Measurements from ENCODE around the gene LSM8.
A peak's percentile ranks its signal among the peaks of the same experiment; 100 is the strongest.
"Not testable (repeated sequence)": the region's sequence is repeated elsewhere in the genome, so short reads cannot be mapped to it uniquely, and the experiment has no call there.

LSM8 gene

DNA sequence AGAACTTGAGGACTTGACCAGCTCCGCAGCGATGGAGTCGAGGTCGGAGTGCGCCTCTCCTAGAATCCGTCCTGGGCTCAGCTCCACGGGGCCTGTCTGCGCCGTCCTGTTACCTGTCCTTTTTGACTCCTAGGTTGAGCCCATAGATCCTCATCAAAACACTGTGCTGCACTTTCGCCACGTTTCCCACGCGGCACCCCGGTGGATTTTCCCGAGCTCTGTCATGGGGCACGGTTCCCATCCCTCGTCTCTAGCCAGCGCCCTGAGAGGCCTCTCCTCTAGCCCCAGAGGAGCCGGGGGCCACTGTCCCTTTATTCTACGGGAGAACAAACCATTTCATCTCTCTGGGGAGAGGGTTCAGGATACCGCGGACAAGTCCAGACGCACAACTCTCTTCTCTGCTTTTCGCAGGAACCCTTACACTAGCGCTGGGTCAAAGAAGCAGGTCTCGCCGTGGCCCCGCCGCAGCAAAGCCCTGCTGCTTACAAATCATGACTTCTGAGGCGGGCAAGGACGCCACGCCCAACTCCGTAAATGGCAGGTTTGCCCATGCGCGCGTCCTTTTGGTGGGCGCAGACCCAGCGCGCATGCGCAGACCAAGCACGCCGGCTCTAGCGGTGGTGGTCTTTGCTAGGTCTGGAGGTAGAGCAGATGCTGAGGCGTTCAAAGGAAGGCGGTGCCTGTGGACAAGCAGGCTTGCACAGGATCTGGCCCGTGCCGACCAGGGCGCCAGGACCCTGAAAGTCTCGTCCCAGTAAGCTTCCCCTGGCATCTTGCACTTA lies 30.3 kb downstream of the LSM8 start:
- DNase-seq (ENCODE audit: low read depth in 2 of 2), result peak; percentile 51 to 53

DNA sequence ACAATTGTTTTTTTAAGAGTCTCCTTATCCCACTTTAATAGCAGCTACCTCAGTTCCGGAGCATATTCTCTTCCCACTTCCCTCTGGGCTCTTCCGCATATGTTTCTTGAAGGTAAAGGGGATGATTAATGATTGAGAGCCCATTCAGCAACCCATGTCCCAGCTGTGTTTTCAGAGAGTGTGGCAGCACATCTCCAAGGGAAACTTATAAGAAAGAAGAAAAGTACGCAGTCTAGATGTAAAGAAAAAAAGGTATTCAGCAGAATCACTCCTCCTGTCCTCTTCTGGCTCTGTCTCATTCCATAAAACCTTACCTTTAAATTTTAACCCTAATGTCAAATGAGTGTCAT lies 30.8 kb downstream of the LSM8 start:
- no peak for DNase-seq (ENCODE audit: low read depth in 2 of 2)

DNA sequence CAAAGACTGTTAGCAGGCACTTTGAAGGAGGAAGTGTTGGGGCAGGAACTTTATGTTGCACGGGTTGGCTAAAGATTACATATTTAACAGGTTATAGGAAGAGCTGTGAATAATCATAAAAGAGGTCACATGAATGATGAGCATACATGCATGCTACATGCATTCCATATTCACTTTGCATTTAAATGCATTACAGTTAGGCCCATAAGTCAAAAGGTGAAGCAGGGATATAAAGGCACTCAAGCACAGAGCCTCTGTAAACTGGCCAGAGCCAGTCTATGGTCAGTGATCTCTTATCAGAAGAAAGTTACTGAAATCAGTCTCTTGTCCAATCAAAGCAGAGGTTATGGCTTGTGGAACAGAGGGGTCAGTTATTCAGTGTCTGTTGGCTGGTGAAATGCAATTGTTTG lies 33.3 kb downstream of the LSM8 start:
- no peak for DNase-seq (ENCODE audit: low read depth in 2 of 2)

DNA sequence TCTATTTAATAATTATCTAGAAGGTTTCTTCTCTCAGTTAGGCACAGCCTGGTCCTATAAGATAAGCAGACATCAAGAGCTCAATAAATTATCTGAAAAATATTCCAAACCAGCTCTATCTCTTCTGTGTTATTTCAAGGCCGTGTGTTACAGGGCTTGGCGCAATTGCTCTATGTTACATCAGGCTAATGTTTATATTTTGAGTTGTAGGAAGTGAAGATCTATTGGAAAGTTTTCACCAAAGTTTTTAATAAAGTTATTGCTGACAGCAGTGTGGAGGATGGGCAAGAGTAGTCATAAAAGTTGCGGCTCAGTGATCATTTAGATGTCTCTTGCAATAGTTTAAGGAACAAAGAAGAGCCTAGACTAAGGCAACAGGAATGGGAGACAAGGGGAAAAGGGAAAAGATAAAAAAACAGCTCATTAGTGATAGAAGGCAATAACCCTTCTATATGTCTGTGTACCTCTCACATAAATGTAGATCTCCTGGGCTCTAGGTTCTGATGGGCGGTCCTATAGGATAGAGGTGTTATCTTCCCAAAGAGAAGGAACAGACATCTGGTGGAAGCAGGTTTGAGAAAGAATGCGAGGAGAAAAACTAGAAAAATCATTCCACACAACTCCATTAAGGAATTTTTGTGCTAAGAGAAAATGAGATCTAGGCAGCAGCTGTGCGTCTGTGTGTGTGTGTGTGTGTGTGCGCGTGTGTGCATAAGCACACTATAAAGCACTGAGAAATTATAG lies 34.6 kb downstream of the LSM8 start:
- no peak for DNase-seq (ENCODE audit: low read depth in 2 of 2)

DNA sequence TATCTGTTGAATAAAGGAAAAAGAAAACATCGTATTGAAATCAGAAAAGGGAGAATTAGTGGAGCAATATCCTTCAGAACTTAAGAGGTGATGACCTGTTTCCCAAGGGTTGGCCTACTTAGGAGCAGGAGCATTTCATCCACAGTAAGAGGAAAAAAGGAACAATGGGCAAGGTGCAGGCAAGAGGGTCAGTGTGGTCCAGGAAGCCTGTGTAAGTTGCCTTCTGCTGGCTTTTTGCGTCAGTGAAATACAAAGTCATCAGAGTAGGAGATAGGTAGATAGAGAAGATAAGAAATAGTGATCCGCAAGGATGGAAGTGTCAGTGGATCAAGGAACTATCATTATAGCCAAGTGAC lies 35.2 kb downstream of the LSM8 start:
- no peak for DNase-seq (ENCODE audit: low read depth in 2 of 2)

DNA sequence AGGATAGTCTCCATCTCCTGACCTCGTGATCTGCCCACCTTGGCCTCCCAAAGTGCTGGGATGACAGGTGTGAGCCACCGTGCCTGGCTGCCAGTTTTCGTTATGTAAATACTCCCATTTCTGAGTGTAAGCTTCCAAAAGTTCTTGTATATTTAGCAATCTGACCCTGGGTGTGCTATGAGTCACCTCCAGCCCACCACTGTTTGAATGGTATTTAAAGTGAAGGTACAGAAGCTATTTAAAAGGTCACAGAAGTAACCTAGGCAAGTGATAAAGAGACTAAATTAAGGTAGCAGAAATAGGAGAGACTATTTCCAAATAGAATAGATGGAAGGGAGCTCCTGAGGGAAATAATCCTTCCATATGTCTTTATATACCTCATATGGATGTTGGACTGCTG lies 36.6 kb downstream of the LSM8 start:
- DNase-seq (ENCODE audit: low read depth in 2 of 2), result no peak

DNA sequence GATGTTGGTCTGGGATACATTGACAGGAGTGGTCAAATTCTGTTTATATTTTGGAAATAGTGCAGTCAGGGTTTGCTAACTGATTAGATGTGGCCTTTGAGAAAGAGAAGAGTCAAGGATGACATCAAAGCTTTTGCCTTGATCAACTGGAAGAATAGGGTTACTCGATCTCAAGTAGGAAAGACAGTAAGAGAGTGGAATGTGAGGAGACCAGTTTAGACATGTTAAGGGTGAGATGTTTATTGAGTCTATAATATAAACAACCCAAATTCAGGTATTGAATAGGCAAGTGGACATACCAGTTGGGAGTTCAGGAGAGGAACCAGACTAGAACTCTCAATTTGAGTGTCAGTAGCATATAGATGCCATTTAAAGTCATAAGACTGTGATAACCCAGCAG lies 38.6 kb downstream of the LSM8 start:
- no peak for DNase-seq (ENCODE audit: low read depth in 2 of 2)

DNA sequence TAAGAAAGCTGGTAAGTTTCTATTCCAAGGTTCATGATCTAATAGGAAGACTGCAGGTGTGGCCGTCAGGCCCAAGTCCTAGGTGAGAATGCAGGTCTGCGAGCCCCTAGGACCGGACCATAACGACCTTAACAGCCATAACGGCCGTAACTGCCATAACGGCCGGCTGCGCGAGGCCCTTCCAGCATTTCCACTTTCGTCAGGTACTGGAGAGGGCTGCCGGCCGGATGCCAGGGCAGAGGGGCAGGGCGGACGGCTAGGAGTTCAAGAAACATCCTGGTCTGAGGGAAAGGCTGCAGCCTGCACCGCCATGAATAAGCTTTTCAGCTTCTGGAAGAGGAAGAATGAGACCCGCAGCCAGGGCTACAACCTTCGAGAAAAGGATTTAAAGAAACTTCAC lies 40.6 kb downstream of the LSM8 start, which contains the start of gene ANKRD7:
TSS of gene ANKRD7 (plus strand) at position 184 of the 400 bp plus-strand sequence. CDS start at position 311, 127 bp downstream.
- DNase-seq (ENCODE audit: low read depth in 2 of 2), result no peak

DNA sequence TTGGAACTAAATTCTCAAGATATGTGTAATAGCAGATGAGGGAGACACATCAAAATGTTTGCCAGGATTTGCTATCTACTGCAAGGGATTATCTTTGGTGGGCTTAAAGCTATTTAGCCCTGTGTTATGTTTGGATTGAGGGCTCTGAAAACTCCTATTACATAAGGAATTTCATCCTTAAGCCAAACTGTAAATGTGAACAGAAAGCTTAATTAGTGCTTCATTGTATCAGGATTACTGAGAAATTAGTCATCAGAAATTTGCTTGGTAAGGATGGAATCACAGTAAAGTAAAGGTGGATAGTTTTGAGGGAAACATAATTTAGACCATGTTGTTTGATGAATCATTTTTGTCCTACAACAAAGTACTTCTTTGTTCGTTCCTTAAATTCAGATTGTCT lies 48.9 kb downstream of the LSM8 start:
- no peak for DNase-seq (ENCODE audit: low read depth in 2 of 2)

DNA sequence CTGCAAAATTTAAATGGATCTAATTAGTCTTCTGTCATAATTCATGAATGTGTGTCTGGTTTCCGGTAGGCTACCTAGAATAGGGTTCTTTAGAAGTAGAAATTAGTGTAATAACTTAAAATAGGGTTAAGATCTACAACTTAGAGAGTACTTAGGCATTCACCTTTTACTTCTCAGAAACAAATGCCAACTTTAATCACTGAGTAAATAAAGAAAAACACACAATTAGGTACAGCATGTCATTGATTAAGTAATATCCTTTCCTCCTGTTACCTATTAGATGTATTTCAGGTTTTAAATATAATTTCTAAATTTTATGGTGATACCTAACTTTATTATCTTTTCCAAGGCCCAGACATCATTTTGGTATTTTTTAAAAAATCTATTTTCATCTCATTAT lies 49.8 kb downstream of the LSM8 start:
- DNase-seq (ENCODE audit: low read depth in 2 of 2), result no peak

DNA sequence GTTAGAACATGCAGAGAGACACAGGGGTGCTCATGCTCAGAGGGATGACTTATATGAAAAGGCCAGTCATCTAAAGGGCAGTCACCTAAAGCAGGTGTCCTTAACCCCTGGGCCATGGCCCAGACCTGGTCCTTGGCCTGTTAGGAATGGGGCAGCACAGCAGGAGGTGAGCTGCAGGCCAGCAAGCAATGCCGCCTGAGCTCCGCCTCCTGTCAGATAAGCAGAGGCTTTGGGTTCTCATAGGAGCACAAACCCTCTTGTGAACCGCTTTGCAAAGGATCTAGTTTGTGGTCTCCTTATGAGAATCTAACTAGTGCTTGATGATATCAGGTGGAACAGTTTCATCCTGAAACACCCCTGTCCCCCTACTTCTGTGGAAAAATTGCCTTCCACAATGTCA lies 55.0 kb downstream of the LSM8 start:
- DNase-seq (ENCODE audit: low read depth in 2 of 2), result no peak

DNA sequence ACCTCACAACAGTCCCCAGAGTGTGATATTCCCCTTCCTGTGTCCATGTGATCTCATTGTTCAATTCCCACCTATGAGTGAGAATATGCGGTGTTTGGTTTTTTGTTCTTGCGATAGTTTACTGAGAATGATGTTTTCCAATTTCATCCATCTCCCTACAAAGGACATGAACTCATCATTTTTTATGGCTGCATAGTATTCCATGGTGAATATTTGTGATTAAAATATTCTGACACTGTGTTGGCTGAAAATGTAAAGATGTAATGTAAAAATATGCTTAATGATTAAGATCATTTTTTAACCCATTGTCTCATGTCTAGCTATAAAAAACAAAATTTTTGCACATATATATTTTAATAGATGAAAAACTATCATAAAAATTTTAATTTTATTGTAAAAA lies 56.4 kb downstream of the LSM8 start:
- not testable (repeated sequence) for DNase-seq (ENCODE audit: low read depth in 2 of 2)

All from activated CD4-positive, alpha-beta T cell treated with anti-CD3 and anti-CD28 coated beads for 24 hours (primary cell).